Stimulated activated CD4-positive, alpha-beta T cell treated with anti-CD3 and anti-CD28 coated beads, Interleukin-12 subunit alpha, Interleukin-12 subunit beta, amount 100 ng/mL, for 24 hours (primary cell): ENCODE results near the gene GAP43.

Source experiments
- DNase-seq, 2 experiments: peaks; one replicate each; pipeline ENCODE4 v3.0.0-alpha.2; 2020; ENCODE audit warnings: low read depth in 2 of 2

The GAP43 gene

DNA sequence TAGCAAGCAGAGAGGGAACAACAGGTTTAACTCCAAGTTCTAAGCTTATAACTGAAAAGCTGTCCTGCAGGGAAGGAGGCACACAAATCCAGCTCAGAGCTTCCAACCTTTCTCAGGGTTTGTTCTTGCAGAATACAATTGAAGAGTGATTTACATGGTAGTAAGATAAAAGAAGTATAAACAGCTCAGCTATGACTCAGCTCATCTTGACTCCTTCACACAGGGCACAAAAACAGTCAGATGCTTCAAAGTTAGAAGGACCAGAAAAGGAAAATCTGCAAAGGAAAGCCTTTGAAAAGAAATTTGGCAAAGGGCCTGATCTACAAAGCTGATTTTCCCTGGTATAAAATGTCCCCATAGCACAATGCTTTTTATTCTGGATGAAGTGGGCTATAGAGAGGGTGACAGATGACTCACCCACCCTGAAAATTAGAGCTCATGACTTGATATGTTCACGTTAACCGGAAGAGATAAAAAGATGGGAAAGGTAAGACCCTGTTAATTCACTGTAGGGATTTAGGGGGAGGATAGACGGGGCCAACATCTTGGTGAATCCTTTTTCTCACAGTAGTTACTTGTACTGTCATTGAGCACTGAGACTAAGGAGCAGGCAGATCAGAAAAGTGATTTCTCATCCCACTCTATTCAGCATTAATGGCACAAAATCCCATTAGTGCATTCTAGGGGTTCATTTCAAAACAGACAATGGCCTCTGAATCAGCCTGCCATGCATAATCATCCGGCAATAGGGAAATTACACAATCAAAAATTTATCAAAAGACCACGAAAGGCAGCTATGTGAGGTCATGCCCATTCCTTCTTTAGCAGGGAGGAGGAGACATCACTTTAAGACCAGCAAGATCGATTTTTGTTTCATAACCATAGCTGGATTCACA lies 143.5 kb downstream of the GAP43 start:
- no peak for DNase-seq

DNA sequence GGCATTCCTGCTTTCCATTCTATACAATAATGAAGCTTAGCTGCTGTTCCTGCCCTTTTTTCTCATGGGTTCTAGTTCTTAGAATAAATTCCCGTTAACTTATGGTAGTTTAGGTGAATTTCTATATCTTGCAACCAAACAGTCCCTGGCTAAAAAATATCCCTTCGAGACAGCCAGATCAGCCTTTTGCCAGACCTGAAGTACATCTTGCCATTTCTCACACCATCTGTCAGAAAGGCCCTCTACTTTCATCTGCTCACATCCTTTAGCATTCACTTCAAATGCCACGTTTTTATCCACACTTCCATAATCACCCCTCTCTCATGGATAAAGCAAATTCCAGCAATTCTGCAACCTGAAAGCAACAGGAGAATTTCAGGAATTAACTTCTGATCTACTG lies 145.4 kb downstream of the GAP43 start:
- no peak for DNase-seq
